HTERT RPE-1 (cell line): Measurements from ENCODE around the gene SAA4.
"Not testable (repeated sequence)": the region's sequence is repeated elsewhere in the genome, so short reads cannot be mapped to it uniquely, and the experiment has no call there.

Experiments used
- in situ Hi-C: fragments of 300-500 bp; cut with MboI; formaldehyde crosslinking; loops from 4 replicates; pipeline ENCODE4 v1.14.3; 2020; ENCODE audit warnings: low sequenced_read_pairs

The SAA4 gene

GRCh38 chr11:18247191-18247581 lies 10.6 kb upstream of the SAA4 start:
- in situ Hi-C loops, result not testable (repeated sequence)

DNA sequence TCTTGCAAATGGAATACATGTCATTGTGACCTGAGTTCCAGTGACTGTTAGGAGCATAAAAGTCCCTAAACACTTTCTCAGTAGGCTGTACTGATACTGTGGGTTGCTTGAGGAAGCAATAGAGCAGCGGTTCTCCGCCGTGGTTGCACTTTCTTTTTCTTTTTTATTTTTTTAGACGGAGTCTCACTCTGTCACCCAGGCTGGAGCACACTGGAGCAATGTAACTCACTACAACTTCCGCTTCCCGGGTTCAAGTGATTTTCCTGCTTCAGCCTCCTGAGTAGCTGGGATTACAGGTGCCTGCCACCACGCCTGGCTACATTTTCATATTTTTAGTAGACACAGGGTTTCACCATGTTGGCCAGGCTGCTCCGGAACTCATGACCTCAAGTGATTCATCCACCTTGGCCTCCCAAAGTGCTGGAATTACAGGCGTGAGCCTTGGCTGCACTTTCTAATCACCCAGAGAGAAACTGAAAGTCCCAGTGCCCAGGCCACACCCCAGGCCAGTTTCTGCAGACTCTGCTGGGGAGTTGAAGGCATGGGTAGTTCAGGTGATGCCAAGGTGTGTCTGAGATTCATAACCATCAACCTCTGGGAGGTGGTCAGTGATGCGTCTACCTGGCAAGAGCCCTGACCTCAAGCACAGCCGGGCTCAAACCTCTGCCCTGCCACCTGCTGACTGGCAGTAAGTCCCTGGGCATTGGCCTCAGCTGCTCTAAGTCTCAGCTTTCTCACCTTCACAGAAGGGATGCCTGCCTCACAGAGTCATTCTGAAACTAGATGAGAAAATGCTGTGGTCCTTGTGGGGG lies 10.0 kb upstream of the SAA4 start:
- in situ Hi-C loops, result not testable (repeated sequence)

DNA sequence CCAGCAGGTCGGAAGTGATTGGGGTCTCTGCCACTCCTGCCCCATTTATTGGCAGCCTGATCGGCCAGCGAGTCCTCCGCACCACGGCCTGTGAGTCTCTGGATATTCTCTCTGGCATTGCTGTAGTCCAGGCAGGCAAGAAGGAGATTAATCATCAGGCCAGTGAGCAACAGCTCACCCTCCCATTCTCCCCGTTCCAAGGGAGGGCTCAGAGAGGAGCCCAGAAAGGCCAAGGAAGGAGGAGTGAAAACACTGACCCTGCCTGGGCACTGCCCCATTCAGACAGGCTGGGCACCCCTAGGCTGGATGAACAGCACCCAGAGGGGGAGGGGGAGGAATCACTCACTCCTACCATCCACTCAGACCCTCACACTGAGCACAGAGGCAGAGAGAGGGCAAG lies 8.8 kb upstream of the SAA4 start:
- in situ Hi-C loops, result no loop called here

GRCh38 chr11:18243783-18244362 lies 7.3 kb upstream of the SAA4 start:
- in situ Hi-C loops, result no loop called here

DNA sequence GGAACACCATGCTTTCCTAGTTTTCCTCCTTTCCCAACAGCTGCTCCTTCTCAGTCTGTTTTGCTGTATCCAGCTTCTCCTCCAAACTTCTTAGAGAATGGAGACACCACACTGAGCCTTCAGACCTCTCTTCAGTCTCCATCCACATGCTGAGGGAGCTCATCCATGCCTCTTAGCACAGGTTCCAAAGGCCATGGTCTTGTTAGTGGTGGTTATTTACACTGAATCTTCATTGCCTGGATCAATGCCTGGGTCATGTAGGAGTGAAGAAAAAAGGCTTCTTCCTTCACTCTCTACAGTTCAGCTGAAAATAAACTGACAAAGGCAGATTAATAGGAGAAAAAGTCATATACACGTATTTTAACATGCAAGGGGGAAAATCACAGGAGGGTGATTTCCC lies 3.1 kb upstream of the SAA4 start:
- in situ Hi-C loops, result no loop called here

DNA sequence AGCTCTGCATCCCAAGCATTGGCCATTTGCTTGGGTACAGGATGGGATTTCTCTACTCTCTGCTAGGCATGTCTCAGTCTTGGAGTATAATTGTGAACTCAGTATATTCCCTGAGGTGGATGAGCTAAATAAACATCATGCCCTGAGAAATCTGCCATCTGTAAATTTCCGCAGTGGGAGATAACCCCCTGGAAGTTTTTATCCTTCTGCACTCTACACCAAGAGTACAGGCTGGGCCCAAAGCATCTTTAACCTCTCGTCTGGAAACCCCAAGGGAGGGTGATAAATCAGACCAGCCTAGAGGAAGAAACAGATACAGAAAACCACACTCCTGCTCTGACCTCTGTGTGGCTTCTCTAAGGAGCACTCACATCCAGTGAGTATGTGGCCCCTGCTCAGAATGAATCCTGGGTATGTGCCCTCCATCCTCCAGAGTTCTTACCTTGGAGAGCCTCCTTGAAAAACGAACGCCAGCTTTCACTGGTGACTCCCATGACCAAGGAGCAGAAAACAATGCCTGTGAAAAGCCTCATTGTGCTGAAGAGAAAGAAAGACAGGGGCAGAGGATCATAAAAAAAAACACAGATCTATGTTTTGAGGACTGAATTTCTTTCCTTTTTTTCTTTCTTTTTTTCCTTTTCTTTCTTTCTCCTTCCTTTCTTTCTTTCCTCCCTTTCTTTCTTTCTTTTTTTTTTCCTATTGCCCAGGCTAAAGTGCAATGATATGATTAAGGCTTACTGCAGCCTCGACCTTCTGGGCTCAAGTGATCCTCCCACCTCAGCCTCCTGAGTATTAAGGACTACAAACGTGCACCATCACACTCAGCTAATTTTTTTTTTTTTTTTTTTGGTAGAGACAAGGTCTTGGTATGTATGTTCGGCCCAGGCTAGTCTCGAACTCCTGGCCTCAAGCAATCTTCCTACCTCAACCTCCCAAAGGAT lies 938 bp downstream of the SAA4 start:
- in situ Hi-C loops, result no loop called here

DNA sequence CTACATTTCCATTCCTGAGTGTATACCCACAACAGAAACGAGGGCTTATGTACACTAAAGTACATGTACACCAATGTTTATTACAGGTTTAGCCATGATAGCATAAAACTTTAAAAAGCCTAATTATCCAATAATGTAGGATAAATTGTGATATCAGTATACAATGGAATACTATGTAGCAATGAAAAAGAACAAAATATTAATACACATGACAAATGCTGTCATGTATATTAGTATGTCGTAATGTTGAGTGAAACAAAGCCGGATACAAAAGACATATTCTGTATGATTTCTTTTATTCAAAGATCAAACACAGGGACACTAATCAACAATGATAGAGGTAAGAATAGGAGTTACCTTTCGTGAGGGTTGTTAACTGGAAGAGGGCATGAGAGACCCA lies 2.7 kb downstream of the SAA4 start:
- in situ Hi-C loops, result no loop called here

DNA sequence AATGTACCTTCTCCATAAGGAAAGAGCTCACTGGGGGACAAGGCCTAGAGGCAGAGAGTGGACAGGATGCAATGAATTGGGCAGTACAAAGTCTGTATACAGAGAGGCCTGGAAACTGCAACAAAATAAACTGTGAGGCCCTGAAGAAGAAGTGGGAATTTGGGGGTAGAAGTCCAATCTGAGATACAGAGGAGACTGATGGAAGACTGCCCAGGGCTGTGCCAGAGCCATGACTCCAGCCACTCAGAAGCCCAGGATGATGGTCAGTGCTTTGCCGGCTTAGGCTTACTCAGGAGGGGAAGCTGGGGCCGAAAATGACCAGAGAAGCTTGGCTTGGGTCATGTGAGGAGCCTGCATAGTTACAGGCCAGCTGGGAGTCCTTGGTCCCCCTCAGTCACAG lies 5.7 kb downstream of the SAA4 start:
- in situ Hi-C loops, result no loop called here

DNA sequence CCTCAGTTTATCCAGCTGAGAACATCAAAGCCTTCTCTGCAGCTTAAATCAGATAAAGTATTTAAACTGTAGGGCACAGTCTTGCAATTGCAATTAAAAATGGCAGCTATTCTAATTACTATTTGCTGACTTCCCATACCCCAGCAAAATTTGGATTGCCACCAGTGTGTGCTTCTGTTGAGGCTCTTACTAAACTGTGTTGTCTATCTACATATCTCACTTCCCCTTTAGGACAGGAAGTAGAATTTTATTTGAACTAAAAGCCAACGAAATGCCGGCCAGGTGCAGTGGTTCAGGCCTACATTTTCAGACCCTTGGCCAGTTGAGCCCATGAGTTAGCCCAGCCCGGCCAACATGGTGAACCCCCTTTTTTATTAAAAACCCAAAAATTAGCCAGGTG lies 7.1 kb downstream of the SAA4 start:
- in situ Hi-C loops, result no loop called here

DNA sequence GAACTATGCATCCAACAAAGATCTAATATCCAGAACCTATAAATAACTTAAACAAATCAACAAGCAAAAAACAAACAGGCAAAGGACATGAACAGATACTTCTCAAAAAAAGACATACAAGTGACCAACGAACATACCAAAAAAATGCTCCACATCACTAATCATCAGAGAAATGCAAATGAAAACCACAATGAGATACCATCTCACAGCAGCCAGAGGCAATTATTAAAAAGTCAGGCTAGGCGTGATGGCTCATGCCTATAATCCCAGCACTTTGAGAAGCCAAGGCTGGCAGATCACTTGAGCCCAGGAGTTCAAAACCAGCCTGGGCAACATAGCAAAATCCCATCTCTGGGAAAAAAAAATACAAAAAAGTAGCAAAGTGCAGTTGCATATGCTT lies 10.7 kb downstream of the SAA4 start:
- in situ Hi-C loops, result no loop called here

GRCh38 chr11:18223591-18224387 lies 12.8 kb downstream of the SAA4 start:
- in situ Hi-C loops, result no loop called here

- in situ Hi-C loops, result no loop called here
Measured at GRCh38 chr11:18222814-18223421, 13.7 kb downstream of the SAA4 start.

DNA sequence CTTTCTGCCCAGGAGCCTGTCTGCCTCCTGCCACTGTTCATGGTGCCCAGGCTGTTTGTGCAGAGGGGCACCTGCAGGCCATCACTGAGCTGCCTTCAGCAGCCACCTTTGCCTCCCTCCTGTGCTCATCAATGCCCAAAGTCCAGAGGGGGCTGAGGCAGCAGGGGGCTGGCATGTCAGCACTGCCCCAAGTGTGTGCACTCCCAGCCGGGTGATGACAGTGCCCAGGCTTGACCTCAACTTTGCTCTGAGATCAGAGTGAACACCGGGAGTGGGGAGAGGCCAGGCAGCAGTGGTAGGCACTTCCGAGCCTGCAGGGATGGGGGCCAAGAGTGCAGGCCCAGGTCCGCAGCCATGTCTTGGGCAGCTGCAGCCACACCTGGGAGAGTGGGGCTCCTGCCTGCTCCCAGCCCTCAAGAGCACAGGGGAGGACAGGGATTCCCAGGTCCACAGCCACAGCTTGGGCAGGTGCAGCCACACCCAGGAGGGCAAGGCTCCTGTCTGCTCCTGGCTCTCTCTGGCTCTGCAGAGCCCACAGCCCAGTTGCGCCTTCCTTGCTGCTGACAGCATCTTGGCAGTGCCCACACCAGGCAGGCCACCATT lies 15.2 kb downstream of the SAA4 start:
- in situ Hi-C loops, result no loop called here

- in situ Hi-C loops, result no loop called here
Measured at GRCh38 chr11:18209058-18209457, 27.5 kb downstream of the SAA4 start.

DNA sequence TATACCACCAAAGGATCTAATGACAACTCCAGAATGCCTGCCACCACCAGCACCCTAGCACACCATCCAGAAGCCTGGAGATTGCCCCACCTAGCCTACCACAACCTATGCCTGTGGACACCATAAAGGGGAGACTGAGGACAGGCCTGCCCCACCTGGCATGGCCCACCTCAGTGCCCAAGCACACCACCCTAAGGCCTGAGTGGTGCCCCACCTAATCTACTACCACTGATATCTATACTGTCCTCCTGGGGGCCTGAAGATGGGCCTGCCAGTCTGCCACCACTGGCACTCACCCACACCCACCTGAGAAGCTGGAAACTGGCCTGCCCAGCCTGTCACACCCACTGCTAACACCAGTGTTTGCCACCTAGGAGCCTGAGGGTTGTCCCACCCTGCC lies 31.8 kb downstream of the SAA4 start:
- in situ Hi-C loops, result no loop called here

- in situ Hi-C loops, result no loop called here
Measured at GRCh38 chr11:18204220-18204619, 32.4 kb downstream of the SAA4 start.

- in situ Hi-C loops, result no loop called here
Measured at GRCh38 chr11:18203723-18204122, 32.9 kb downstream of the SAA4 start.

GRCh38 chr11:18197738-18198137 lies 38.9 kb downstream of the SAA4 start:
- in situ Hi-C loops, result not testable (repeated sequence)

- in situ Hi-C loops, result no loop called here
Measured at GRCh38 chr11:18196532-18196931, 40.1 kb downstream of the SAA4 start.

DNA sequence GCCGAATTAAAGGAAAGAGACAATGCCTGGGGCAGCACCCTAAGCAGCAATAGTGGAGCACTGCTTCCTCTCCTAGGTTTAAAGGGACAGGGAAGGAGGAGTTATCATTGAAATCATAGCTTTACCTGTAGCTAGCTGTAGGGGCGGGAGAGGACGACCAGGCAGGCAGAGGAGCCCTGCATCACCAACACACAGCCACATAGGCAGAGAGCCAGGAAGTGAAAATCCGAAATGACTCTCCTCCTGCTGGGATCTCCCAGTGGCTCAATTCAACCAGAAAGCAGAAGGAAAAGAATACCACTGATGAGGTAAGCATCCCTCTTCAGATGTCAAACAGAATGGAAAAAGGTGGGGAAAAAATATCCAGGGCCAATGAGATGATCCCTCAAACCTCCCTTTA lies 43.6 kb downstream of the SAA4 start:
- in situ Hi-C loops, result no loop called here
